IPS-18c (cell line): ENCODE measurements around the gene NAT10.
A peak's percentile ranks its signal among the peaks of the same experiment; 100 is the strongest.
"Not testable (repeated sequence)": the region's sequence is repeated elsewhere in the genome, so short reads cannot be mapped to it uniquely, and the experiment has no call there.

Experiments used
- H3K4me3 ChIP-seq: 2 replicates; pipeline ENCODE4 v1.7.0; 2013; ENCODE audit warnings: low read depth, mild to moderate bottlenecking, low read length, moderate library complexity; ENCODE audit not compliant: insufficient read depth
- H3K9me3 ChIP-seq: one replicate; pipeline ENCODE4 v1.6.1; 2013; ENCODE audit warnings: mild to moderate bottlenecking, low read length, moderate library complexity; ENCODE audit not compliant: control insufficient read depth, insufficient read depth

NAT10 gene

GRCh38 chr11:34091825-34092224 lies 13.6 kb upstream of the NAT10 start:
- Histone ChIP-seq H3K9me3 (no peaks in the 10 kb centered on the region), H3K4me3 (no peak overlapping the region)

- not testable (repeated sequence) for H3K4me3 ChIP-seq, H3K9me3 ChIP-seq
These were observed 10.5 kb upstream of the NAT10 start for GRCh38 chr11:34094900-34095299.

DNA sequence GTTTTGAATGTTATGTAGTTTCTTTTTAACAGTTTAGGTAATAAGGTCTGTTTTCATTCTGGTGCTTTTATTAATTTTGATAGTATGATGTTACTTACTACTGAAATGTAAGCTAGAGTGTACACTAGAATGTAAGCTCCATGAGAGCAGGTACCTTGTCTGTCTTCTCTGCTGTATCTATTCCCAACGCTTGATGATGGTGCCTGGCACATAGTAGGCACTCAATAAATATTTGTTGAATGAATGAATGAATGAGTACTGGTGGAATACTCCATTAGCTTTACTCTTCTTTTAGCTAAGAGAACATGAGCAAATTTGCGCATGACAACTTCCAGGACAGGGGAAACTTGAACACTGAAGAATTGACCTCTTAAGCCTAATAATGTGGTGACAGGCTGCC lies 6.6 kb upstream of the NAT10 start:
- H3K9me3 ChIP-seq = no peaks in the 10 kb centered on the region
- no peak overlapping the region for H3K4me3 ChIP-seq

DNA sequence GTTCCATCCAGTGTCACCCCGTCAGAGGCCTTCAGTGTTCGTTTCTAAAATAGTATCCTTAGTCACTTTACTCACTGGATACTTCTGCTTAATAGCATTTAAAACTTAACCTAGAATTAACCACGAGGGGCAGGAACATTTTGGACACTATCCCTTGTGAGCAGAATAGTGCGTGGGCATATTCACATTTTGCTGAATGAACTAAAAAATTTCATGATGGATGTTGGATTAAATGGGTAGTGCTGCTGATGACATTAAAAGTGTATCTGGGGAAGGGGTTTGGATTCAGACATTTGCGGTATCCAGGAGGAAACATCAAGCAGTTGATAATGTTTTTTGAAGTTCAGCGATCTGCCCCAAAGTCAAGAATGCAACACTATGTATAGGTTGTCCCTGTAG lies 750 bp upstream of the NAT10 start:
- Histone ChIP-seq H3K4me3 (peak overlapping the region; percentile 65; the same call in 1 of the 2 replicates), H3K9me3 (no peaks in the 10 kb centered on the region)

DNA sequence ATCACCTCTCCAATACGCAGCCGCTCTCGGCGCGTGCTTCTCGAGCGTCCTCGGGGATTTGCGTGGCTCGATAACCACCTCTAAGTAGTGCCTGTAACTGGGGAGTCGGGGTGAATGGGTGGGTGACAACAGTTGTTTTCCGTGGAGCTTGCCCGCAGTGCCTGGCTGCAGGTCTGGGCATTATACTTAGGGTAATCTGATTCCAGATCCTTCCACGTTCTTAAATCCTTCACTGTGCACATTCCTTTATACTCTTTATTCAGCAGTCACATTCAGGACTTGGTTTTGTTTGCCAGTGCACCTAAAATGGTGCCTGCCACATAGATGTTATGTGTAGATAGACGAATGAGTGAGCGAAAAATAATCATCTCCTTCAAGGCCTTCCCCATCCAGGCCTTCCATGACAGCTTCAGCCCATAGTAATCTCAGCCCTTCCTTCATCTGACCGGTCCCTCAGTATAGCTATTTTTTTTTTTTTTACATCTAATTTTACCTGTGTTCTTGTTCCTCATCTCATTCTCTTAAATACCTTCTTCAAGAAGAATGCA lies 602 bp downstream of the NAT10 start:
- H3K9me3 ChIP-seq = no peaks in the 10 kb centered on the region
- H3K4me3 ChIP-seq = peak overlapping the region; percentile 65

- H3K4me3 ChIP-seq = no peak overlapping the region
- no peaks in the 10 kb centered on the region for H3K9me3 ChIP-seq
These were observed 6.4 kb downstream of the NAT10 start for GRCh38 chr11:34111722-34112270.

DNA sequence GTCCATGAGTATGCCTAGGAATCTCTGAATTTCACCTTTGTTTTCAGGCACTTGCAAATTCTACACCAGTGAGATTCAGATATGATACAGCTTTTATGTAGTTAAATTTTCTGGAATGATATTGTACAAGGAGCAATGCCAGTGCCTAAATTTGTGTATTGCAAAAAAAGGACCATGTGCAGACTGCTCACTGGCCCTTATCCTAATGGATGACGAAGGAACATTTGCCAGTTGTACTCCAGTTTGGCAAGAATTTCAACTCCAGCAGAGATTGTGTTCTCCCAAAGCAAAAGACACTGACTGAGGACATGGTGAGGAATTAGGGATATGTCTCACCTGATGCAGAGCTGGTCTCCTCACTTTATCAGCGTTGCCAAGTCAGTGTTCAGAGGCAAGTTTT lies 8.6 kb downstream of the NAT10 start:
- H3K4me3 ChIP-seq = no peak overlapping the region
- H3K9me3 ChIP-seq = no peaks in the 10 kb centered on the region

GRCh38 chr11:34114471-34114870 lies 9.0 kb downstream of the NAT10 start:
- Histone ChIP-seq H3K4me3 (no peak overlapping the region), H3K9me3 (no peaks in the 10 kb centered on the region)

GRCh38 chr11:34120651-34121050 lies 15.2 kb downstream of the NAT10 start:
- Histone ChIP-seq H3K4me3 (no peak overlapping the region), H3K9me3 (no peaks in the 10 kb centered on the region)

DNA sequence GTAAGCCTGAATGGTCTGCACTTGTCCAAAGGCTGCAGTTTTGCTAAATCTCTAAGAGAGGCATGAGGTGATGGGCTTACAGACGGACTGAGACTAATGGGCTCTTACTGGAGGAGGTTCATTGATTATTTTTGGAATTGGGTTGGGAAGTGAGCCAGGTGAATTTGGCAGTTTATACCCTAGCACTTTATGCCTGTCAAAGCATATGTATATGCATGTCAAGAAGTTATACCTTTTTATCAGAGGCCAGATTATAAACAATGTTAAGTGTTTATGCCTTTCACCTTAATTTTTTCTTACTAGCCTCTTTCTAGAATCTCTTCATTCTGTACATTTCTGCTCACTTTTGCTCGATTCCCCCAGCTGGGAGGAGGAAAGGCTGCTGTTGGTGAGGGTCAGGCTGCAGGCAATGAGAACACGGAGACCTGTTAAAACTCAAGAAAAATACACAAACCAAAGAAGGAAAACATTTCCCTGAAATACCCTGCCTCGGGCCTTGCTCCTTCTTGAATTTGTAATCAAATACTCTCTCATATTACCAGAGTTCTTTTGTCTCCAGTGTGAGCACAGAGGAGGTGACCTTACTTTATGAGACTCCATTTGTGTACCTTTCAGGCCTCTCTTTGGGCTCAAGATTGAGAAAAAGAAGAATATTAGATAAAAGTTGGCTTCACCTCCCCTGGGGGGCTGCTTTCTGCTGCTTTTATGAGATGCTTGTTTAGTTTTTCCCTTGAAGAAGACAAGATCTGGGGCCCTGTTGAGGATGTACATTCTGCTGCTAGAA lies 19.6 kb downstream of the NAT10 start:
- Histone ChIP-seq H3K4me3 (no peak overlapping the region), H3K9me3 (no peaks in the 10 kb centered on the region)

- H3K4me3 ChIP-seq = no peak overlapping the region
These were observed 21.8 kb downstream of the NAT10 start for GRCh38 chr11:34126959-34127848.

DNA sequence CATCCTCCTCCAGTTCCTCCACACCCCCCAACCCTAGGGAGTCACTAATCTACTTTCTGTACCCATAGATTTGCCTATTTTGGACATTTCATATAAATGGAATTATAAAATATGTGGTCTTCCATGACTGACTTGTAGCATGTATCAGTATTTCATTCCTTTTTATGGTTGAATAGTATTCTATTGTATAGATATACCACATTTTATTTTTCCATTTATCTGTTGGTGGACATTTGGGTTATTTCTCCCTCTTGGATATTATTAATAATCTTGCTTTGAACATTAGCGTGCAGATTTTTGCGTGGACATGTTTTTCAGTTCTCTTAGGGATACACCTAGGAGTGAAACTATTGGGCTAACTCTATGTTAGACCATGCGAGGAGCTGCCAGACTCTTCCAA lies 23.4 kb downstream of the NAT10 start:
- Histone ChIP-seq H3K4me3 (no peak overlapping the region), H3K9me3 (no peaks in the 10 kb centered on the region)

More at GRCh38 chr11:34126959-34127848, 21.8 kb downstream of the NAT10 start:
- H3K9me3 ChIP-seq = no peaks in the 10 kb centered on the region

DNA sequence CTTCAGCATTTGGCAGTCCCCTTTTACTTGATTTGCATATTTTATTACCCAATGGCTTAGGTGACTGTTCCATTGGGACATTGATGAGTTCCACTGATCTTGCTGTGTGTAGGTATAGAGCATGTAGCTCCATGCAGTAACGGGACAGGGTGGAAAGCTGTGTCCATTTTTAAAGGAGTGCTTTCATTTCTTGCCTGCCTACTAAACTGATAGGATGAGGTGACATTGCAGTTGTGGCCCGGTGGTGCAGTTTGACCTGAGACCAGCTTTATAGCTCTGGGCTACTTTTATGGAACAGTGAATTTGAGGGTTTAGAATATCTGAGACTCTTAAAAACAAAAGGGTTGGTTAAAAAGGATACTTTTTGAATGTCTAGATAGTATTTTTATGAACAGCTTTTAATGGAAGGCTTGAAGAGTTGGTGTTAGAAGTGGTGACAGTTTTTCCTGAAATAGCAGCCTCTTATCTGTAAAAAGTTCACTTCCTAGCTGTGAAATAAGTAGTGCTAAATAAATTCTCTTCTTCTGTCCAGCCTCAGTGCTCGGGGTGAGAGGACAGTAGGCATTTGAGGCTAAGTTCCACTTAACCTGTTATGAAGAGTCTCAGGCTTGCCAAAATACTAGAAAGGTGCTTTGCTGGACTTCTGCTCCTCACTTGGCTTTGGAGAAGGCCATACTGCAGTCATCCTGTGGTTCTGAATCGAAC lies 27.0 kb downstream of the NAT10 start:
- Histone ChIP-seq H3K9me3 (no peaks in the 10 kb centered on the region), H3K4me3 (no peak overlapping the region)

DNA sequence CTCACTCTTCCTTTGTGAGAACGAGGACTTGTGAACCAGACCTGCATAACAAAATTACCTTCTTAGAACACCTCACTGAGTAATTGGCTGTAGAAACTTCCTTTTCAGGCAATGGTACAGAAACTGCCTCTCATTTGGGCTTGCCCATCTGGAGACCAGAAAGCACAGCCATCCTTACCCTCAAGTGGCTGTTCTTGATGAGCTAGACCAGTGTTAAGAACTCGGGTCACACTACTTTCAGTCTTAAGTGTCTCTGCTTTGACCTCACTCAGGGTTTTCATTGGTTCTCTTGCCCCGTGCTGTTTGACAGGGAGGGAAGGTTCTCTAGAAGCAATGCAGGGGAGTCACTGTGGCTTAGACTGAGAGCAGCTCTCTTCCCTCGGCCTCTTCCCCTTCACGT lies 29.3 kb downstream of the NAT10 start:
- no peak overlapping the region for H3K4me3 ChIP-seq

DNA sequence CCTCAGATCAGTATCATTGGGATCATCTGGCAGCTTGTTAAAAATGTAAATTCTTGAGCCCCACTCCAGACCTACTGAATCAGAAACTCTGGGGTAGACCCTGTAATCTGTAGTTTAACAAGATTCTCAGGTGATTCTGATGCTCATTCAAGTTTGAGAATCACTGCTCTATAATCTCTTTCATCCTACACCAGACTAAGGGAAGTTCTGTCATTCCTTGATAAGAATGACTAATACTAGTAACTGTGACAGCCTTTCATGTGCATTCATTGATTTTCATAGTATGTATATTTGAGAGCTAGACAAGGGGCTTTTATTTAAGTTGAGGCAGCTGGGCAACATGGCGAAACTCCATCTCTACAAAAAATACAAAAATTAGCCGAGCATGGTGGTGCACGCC lies 30.0 kb downstream of the NAT10 start:
- Histone ChIP-seq H3K4me3 (no peak overlapping the region), H3K9me3 (no peaks in the 10 kb centered on the region)

More for the DNA sequence above, 29.3 kb downstream of the NAT10 start:
- no peaks in the 10 kb centered on the region for H3K9me3 ChIP-seq

GRCh38 chr11:34136420-34136819 lies 31.0 kb downstream of the NAT10 start:
- Histone ChIP-seq H3K9me3 (no peaks in the 10 kb centered on the region), H3K4me3 (no peak overlapping the region)

DNA sequence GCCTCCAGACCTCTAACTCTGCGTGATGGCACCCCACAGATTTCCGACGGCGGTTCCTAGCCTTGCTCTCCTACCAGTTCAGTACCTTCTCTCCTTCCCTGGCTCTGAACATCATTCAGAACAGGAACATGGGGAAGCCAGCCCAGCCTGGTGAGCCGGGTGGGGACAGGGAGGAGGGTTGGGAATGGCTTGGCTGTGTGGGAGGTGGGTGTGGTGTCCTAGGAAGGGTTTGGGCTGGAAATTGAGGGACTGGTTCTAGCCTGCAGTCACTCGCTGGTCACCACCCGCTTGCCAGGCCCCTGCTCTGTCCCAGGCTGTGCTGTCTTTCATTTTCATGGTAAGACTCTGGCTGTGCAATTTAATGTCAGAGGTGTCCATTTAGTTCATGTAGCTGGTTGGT lies 33.9 kb downstream of the NAT10 start:
- Histone ChIP-seq H3K9me3 (no peaks in the 10 kb centered on the region), H3K4me3 (no peak overlapping the region)
